HG03025 (cell line): ENCODE results near the gene LGALS7B.
"Not testable (repeated sequence)": the region's sequence is repeated elsewhere in the genome, so short reads cannot be mapped to it uniquely, and the experiment has no call there.

Experiments used
- ATAC-seq: cut with Tn5 transposase; IDR thresholded peaks from one replicate; pipeline ENCODE4 v1.9.1; 2021; ENCODE audit warnings: mild to moderate bottlenecking, moderate library complexity; ENCODE audit not compliant: unreplicated experiment, low FRiP score

The LGALS7B gene

GRCh38 chr19:38769635-38770211 is 19.3 kb upstream of the LGALS7B start:
- ATAC-seq = no peak

- ATAC-seq = not testable (repeated sequence)
Measured at GRCh38 chr19:38770228-38770948, 18.6 kb upstream of the LGALS7B start.

DNA sequence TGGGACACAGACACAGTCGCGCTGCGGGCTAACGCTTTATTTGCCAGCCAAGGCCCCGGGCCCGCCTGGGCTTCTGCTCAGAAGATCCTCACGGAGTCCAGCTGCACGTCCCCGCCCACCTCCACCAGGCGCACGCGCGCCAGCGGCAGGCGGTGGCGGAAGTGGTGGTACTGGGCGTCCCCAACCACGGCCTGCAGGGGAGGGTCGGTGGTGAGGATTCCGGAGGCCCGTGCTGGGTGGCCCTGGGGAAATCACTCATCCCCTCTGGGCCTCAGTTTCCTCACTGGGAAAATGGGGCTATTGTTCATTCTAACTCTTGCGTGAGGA is 18.1 kb upstream of the LGALS7B start:
- not testable (repeated sequence) for ATAC-seq

GRCh38 chr19:38771569-38771968 is 17.4 kb upstream of the LGALS7B start:
- not testable (repeated sequence) for ATAC-seq

DNA sequence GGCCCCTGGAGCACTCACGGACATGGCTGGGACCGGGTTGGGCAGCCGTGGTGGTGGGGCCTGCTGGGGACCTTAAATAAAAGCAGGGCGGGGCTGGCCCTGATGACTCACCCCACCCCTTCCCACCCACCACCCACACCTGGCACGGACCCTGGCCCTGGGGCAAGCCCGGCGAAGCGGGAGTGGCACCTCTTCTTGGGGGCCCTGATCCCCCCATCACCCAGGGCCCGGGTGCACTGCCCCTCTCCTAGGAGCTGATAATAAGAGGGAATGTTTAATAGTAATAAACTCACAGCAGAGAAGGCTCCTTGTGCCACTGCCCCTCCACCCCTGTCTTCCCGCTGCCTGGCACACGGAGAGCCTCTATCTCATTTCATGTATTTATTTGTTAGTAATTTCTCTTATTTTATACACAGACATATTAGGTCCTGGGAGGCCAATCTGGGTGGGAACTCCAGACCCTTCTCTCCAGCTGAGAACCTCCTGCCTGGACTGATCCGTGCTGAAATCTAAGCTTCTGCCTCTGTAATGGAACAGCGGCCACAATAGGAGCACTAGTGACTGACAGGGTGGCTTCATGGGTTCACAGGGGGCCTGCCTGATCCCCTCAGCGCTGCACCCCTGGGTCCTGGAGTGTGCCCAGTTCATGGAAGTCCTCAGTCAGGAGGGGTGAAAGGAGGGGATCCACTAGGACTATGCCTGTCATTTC is 15.4 kb upstream of the LGALS7B start, which contains the start of gene LGALS7:
LGALS7 (minus strand) TSS at position 49 of the 709 bp plus-strand sequence; CDS start at position 24, 25 bp downstream.
- no peak for ATAC-seq

DNA sequence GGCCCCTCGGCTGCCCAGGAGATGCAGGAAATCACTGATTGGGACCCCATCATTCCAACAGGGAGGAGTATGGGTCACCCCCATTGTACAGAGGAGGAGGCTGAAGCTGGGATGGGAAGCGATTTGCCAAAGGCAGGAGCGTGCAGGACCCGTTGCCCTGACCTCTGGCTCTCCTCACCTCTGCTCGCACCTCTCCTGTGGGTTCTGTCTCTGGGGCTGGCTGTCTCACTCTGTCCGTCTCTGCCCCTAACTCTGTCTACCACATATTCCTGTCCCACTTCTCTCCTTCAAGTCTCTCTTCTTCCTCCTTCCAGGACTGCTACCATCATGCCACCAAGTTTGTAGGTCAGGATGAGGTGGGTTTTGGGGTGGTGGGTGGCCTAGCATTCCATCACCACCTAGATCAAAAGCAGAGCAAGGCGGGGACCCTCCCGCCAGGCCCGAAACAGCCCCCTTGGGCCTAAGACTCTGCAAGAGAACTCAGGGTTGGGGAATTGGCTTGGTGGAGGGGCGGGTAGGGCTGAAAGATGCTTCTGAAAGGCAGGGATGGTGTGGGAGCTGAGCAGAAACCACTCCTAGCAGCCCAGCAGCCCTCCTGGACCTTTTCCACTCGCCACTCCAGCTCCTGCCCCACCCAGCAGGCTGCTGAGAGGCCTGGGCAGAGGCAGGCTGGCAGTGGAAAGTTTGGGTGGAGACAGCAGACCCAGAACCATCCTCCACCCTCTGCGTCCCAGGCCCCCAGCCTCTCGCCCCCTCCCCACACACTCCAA is 14.6 kb upstream of the LGALS7B start:
- ATAC-seq = no peak

DNA sequence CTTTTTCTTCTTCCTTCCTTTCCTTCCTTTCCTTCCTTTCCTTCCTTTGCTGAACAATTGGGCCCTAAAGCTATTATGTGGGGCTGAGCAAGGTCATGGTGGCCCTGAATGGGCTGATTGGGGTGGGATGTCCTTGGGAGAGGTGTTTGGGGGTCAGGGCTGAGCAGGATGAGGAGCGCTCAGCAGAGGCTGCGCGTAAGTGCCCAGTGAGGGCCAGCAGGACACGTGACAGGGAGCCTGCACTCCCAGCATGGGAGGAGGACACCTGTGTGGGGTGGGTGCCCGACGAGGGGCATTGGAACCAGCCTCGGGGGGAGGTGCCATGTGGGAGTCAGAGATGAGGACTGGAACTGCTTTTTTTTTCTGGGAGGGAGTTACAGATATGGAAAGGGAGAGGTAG is 10.3 kb upstream of the LGALS7B start:
- ATAC-seq = no peak

GRCh38 chr19:38780443-38780842 is 8.6 kb upstream of the LGALS7B start:
- no peak for ATAC-seq

DNA sequence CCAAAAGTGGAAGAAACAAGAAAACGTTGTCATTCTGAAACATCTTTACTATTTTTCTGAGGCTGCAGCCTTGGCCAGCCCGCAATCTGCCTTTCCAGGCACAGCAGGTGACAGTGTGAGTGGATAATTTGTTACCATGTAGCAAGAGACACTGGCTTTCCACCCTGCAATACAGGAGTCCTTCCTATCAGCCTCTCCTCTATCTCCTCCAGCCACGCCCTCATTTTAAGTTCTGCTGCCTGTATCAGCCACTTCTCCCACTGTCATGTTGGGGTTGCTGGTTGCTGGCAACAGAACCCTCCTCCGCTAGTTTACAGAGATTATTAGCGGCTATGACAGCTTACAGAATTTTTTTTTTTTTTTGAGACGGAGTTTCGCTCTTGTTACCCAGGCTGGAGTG is 7.9 kb upstream of the LGALS7B start:
- ATAC-seq = no peak

DNA sequence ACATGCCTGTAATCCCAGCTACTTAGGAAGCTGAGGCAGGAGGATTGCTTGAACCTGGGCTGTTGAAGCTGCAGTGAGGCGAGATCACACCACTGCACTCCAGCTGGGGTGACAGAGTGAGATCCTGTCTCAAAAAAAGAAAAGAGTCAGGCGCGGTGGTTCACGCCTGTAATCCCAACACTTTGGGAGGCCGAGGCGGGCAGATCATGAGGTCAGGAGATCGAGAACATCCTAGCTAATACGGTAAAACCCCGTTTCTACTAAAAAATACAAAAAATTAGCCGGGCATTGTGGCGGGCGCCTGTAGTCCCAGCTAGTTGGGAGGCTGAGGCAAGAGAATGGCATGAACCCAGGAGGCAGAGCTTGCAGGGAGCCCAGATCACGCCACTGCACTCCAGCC is 6.8 kb upstream of the LGALS7B start:
- ATAC-seq = not testable (repeated sequence)

- ATAC-seq = no peak
Measured at GRCh38 chr19:38784224-38784623, 4.8 kb upstream of the LGALS7B start.

DNA sequence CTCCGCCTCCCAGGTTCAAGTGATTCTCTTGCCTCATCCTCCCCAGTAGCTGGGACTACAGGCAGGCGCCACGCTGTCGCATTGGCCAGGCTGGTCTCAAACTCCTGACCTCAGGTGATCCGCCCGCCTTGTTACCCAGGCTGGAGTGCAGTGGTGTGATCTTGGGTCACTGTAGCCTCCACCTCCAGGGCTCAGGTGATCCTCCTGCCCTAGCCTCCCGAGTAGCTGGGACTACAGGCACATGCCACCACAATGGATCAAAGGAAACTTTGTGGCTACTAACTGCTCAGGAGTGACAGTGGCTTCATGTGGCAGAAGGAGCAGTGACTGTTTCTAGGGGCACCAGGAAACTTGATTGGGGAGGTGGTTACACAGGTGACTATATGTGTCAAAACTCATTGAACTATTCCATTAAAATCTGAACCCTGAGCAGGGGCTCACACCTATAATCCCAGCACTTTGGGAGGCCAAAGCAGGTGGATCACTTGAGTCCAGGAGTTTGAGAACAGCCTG is 3.8 kb upstream of the LGALS7B start:
- no peak for ATAC-seq

DNA sequence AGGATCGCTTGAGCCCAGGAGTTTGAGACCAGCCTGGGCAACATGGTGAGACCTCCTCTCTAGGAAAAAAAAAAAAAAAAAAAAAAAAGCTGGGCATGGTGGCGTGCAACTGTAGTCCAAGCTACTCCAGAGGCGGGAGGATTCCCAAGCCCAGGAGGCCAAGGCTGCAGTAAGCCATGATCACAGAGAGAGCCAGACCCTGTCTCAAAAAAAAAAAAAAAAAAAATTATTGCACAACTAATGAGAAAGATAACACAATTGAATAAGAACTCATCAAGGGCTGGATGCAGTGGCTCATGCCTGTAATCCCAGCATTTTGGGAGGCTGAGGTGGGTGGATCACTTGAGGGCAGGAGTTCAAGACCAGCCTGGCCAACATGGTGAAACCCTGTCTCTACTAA is 2.9 kb upstream of the LGALS7B start:
- not testable (repeated sequence) for ATAC-seq

- ATAC-seq = no peak
Measured at GRCh38 chr19:38786572-38787265, 2.3 kb upstream of the LGALS7B start.

- not testable (repeated sequence) for ATAC-seq
Measured at GRCh38 chr19:38790507-38791403, 1.8 kb downstream of the LGALS7B start.

GRCh38 chr19:38791451-38792064 is 2.6 kb downstream of the LGALS7B start:
- not testable (repeated sequence) for ATAC-seq

DNA sequence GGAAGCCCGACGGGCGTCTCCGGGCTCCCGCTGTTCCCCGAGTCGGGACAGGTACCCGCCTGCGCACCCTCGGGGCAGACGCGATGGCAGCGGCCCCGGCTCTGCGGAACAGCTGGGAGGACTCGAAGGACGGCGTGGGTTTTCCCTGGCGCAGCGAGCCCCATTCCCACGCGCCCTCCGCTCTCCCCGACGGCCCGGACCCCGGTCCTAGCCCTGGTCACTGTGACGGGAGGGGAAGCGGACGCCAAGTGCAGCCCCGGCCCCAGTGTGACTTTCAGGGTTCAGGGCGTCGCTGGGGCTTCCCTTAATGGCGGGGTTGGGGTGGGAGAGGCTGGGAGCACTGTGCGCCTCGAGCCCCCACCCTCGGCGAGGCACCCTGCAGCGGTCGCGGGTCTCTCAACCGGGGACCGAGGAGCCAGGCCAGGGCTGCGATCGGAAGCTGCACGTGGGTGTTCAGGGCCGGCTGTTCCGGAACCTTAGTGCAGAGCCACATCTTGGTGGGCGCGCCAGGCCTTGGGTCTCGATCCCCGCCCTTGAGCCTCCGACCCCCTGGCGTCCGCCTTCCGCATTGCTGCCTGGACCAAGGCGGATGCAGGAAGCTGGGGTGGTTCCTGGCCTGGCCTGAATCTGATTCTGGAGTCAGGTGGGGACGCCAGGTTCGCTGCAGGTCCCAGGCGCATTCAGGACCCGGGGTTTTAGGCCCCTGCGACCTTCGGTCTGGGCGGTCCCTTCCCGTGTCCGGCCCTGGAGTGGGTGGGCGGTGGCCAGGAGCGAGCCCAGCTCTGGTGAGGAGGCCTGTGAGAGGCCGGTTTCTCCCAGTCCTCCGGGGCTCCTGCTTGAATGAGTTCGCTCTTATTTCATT is 3.5 kb downstream of the LGALS7B start:
- no peak for ATAC-seq

DNA sequence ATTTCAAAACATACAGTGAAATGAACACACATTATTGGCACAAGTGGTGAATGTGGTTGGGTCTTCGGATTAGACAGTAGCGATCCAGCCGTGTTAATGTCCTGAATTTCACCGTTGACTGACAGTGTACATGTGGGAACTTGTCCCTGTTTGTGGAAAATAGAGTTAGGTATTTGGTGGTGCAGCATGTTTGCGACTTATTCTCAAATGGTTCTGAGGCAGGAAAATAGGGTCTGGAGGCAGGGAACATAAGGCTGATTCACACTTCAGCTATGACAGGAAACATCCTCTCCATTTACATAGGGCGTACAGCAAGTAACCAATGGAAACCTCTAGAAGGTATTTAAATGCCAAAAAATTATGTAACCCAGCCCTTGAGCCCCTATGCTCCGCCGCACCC is 4.2 kb downstream of the LGALS7B start:
- no peak for ATAC-seq
